HepG2 (cell line): ENCODE results near the gene SIGMAR1. TPM values are rescaled to one million over a fixed set of nuclear protein-coding genes. Genes with fewer than 3 reads are reported as not detected.
A peak's percentile ranks its signal among the peaks of the same experiment; 100 is the strongest.

Source experiments
- AGO1 ChIP-seq: fragments of 200-400 bp; formaldehyde crosslinking; IDR thresholded peaks from 2 replicates; pipeline ENCODE4 v1.6.1; 2017; ENCODE audit warnings: mild to moderate bottlenecking, low read depth, low read length, moderate library complexity; ENCODE audit not compliant: poor library complexity, severe bottlenecking
- ARNT2 ChIP-seq: sonication (generic); formaldehyde crosslinking; IDR thresholded peaks from 2 replicates; pipeline ENCODE4 v1.8.0; 2022; ENCODE audit warnings: mild to moderate bottlenecking, low read depth, missing genetic modification reagents, moderate library complexity
- ATRX ChIP-seq: sonication (generic); formaldehyde crosslinking; IDR thresholded peaks from 2 replicates; pipeline ENCODE4 v1.4.0; 2020; ENCODE audit warnings: missing genetic modification reagents, borderline replicate concordance
- DMAP1 ChIP-seq: IDR thresholded peaks from 2 replicates; pipeline ENCODE4 v1.6.1; 2016
- GATAD2A ChIP-seq: IDR thresholded peaks from 2 replicates; pipeline ENCODE4 v1.6.1; 2016
- HNRNPH1 ChIP-seq: fragments of 200-400 bp; formaldehyde crosslinking; optimal IDR thresholded peaks from 2 replicates; pipeline ENCODE3; 2017; ENCODE audit warnings: mild to moderate bottlenecking, low read depth, low read length
- JUN ChIP-seq: sonication (generic); formaldehyde crosslinking; IDR thresholded peaks from 2 replicates; pipeline ENCODE4 v1.4.0; 2020; ENCODE audit warnings: mild to moderate bottlenecking, missing genetic modification reagents
- MYC ChIP-seq: sonication (generic); formaldehyde crosslinking; IDR thresholded peaks from 2 replicates; pipeline ENCODE4 v1.9.0; 2021; ENCODE audit warnings: missing genetic modification reagents, borderline replicate concordance
- NPAS2 ChIP-seq: sonication (generic); formaldehyde crosslinking; IDR thresholded peaks from 2 replicates; pipeline ENCODE4 v1.8.0; 2022; ENCODE audit warnings: mild to moderate bottlenecking, missing genetic modification reagents, borderline replicate concordance
- PAF1 ChIP-seq: IDR thresholded peaks from 2 replicates; pipeline ENCODE4 v1.6.1; 2016; ENCODE audit warnings: missing genetic modification reagents, missing compliant biosample characterization
- POGZ ChIP-seq: sonication (generic); formaldehyde crosslinking; IDR thresholded peaks from 2 replicates; pipeline ENCODE4 v1.4.0; 2020; ENCODE audit warnings: mild to moderate bottlenecking, missing genetic modification reagents
- RFX3 ChIP-seq: IDR thresholded peaks from 2 replicates; pipeline ENCODE4 v1.6.1; 2016; ENCODE audit warnings: missing biosample characterization, missing genetic modification reagents
- SPEN ChIP-seq: sonication (generic); formaldehyde crosslinking; IDR thresholded peaks from 2 replicates; pipeline ENCODE4 v1.5.1; 2020; ENCODE audit warnings: low read depth, mild to moderate bottlenecking, missing genetic modification reagents
- TP53 ChIP-seq: sonication (generic); formaldehyde crosslinking; conservative IDR thresholded peaks from 2 replicates; pipeline ENCODE4 v1.4.0; 2020; ENCODE audit warnings: missing genetic modification reagents
- ZBTB1 ChIP-seq: sonication (generic); formaldehyde crosslinking; IDR thresholded peaks from 2 replicates; pipeline ENCODE4 v1.4.0; 2020; ENCODE audit warnings: missing genetic modification reagents, borderline replicate concordance
- ZNF333 ChIP-seq: sonication (generic); formaldehyde crosslinking; IDR thresholded peaks from 2 replicates; pipeline ENCODE4 v1.4.0; 2020; ENCODE audit warnings: mild to moderate bottlenecking, missing genetic modification reagents, borderline replicate concordance
- ZNF33A ChIP-seq: sonication (generic); formaldehyde crosslinking; IDR thresholded peaks from 2 replicates; pipeline ENCODE4 v1.5.1; 2020; ENCODE audit warnings: missing genetic modification reagents, mild to moderate bottlenecking, moderate library complexity, borderline replicate concordance
- ZNF7 ChIP-seq: IDR thresholded peaks from 2 replicates; pipeline ENCODE4 v1.6.1; 2016; ENCODE audit warnings: missing biosample characterization, missing genetic modification reagents
- ZSCAN20 ChIP-seq: sonication (generic); formaldehyde crosslinking; IDR thresholded peaks from 2 replicates; pipeline ENCODE4 v1.4.0; 2020; ENCODE audit warnings: missing genetic modification reagents, mild to moderate bottlenecking, borderline replicate concordance
- polyA plus RNA-seq, 8 experiments: library from polyadenylated mRNA; depleted of rRNA in 3 of 8; stranded (reverse) in 7 of 8; unstranded in 1 of 8; fragments of >200 nt; fragmentation: Illumina TruSeq in 4 of 8; extraction: Trizol in 4 of 8; gene quantifications; 2 replicates each; pipeline versions ENCODE4 v1.2.1 to v1.2.3, GENCODE V29; 2011 to 2016; ENCODE audit warnings: low read depth in 4 of 8, missing spikeins in 1 of 8, mixed read lengths in 1 of 8; ENCODE audit not compliant: insufficient read depth in 1 of 8
- total RNA-seq, 5 experiments: library from RNA; depleted of rRNA; stranded (reverse); fragments of >200 nt; fragmentation: Illumina TruSeq; extraction: Trizol; gene quantifications; 2 replicates each; pipeline ENCODE4 v1.2.3, GENCODE V29; 2016; ENCODE audit warnings: low read depth in 1 of 5
- TF ChIP-seq, protein P1 (sequence below): sonication (generic); formaldehyde crosslinking; IDR thresholded peaks from 2 replicates; pipeline ENCODE4 v1.5.0; 2020; ENCODE audit warnings: mild to moderate bottlenecking, missing genetic modification reagents
- TF ChIP-seq, protein P2 (sequence below): sonication (generic); formaldehyde crosslinking; IDR thresholded peaks from 2 replicates; pipeline ENCODE4 v1.4.0; 2020; ENCODE audit warnings: mild to moderate bottlenecking, missing genetic modification reagents
- TF ChIP-seq, protein P3 (sequence below): sonication (generic); formaldehyde crosslinking; IDR thresholded peaks from 2 replicates; pipeline ENCODE4 v1.8.0; 2022; ENCODE audit warnings: mild to moderate bottlenecking, missing genetic modification reagents
- TF ChIP-seq, protein P4 (sequence below): sonication (generic); formaldehyde crosslinking; IDR thresholded peaks from 2 replicates; pipeline ENCODE4 v1.4.0; 2020; ENCODE audit warnings: mild to moderate bottlenecking, missing genetic modification reagents

SIGMAR1 gene
- total and polyA plus RNA-seq, 2 of the 13 experiments (the other 11 are each of a cell fraction or from before 2014, with no cell fraction given): 38.9 to 60.8 TPM

DNA sequence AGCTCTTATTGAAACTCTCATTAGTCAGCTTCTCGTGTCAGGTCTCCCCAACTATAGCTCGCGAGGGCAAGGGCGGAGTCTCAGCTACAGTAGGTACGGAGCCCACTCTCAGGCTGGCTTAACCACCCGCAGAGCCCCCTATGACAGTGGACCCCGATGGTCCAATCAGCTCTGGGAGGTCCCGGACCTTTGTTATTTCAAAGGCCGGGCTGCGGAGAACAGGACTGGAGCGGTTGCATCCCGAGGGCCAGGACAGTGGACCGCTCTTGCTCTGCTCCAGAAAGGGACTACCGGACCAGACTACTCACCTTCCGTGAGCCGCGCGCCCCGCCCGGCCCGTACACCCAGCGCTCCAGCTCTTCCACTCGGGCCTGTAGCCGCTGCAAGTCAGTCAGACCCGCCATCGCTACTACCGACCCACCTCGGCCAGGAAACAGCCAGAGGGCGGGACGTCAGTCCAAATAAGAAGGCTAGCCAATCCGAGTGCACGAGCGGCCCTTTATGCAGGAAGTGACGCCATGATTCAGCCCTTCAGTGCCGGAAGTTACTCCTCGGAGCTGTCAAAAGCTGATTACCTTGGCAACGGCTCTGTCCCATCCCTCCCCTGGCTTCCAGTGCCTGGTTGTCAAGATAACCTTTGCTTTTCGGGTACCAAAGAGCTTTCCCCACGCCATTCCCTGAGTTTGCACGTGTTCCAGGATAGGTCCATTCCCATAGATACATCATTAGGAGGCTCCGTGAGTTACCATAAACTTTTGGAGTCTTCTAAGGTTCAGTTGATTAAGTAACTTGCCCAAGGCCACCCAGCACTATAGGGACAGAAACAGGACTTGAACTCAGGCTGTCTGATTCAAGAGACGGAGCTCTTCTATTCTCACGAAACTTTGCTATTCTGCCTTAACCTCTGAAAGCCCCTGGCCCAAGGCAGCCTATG, 17.3 kb downstream of the SIGMAR1 start, which contains the start of gene DCTN3 (continued):
- TF ChIP-seq, protein P1, sequence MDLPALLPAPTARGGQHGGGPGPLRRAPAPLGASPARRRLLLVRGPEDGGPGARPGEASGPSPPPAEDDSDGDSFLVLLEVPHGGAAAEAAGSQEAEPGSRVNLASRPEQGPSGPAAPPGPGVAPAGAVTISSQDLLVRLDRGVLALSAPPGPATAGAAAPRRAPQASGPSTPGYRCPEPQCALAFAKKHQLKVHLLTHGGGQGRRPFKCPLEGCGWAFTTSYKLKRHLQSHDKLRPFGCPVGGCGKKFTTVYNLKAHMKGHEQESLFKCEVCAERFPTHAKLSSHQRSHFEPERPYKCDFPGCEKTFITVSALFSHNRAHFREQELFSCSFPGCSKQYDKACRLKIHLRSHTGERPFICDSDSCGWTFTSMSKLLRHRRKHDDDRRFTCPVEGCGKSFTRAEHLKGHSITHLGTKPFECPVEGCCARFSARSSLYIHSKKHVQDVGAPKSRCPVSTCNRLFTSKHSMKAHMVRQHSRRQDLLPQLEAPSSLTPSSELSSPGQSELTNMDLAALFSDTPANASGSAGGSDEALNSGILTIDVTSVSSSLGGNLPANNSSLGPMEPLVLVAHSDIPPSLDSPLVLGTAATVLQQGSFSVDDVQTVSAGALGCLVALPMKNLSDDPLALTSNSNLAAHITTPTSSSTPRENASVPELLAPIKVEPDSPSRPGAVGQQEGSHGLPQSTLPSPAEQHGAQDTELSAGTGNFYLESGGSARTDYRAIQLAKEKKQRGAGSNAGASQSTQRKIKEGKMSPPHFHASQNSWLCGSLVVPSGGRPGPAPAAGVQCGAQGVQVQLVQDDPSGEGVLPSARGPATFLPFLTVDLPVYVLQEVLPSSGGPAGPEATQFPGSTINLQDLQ (CRISPR knock-in tag): no peak
- TF ChIP-seq GATAD2A (CRISPR knock-in tag) (0 out of 2 replicates have a peak, but pooled peaks have one; percentile 26), RFX3 (CRISPR knock-in tag) (peak; percentile 77), ARNT2 (no peak), ZBTB1 (no peak), POGZ (CRISPR knock-in tag) (peak; percentile 76), MYC (CRISPR knock-in tag) (no peak), SPEN (peak; percentile 80), DMAP1 (CRISPR knock-in tag) (peak; percentile 32; the same call in 1 of the 2 replicates), TP53 (CRISPR knock-in tag) (no peak), NPAS2 (CRISPR knock-in tag) (no peak), HNRNPH1 (no peak), JUN (CRISPR knock-in tag) (no peak), AGO1 (no peak), ZNF33A (CRISPR knock-in tag) (no peak), ZNF333 (CRISPR knock-in tag) (0 out of 2 replicates have a peak, but pooled peaks have one; percentile 14), PAF1 (CRISPR knock-in tag) (no peak), ATRX (CRISPR knock-in tag) (no peak), ZNF7 (CRISPR knock-in tag) (no peak), ZSCAN20 (CRISPR knock-in tag) (no peak)
- TF ChIP-seq, protein P2, sequence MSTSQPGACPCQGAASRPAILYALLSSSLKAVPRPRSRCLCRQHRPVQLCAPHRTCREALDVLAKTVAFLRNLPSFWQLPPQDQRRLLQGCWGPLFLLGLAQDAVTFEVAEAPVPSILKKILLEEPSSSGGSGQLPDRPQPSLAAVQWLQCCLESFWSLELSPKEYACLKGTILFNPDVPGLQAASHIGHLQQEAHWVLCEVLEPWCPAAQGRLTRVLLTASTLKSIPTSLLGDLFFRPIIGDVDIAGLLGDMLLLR: no peak
- TF ChIP-seq, protein P3, sequence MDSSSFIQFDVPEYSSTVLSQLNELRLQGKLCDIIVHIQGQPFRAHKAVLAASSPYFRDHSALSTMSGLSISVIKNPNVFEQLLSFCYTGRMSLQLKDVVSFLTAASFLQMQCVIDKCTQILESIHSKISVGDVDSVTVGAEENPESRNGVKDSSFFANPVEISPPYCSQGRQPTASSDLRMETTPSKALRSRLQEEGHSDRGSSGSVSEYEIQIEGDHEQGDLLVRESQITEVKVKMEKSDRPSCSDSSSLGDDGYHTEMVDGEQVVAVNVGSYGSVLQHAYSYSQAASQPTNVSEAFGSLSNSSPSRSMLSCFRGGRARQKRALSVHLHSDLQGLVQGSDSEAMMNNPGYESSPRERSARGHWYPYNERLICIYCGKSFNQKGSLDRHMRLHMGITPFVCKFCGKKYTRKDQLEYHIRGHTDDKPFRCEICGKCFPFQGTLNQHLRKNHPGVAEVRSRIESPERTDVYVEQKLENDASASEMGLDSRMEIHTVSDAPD: no peak
- TF ChIP-seq, protein P4, sequence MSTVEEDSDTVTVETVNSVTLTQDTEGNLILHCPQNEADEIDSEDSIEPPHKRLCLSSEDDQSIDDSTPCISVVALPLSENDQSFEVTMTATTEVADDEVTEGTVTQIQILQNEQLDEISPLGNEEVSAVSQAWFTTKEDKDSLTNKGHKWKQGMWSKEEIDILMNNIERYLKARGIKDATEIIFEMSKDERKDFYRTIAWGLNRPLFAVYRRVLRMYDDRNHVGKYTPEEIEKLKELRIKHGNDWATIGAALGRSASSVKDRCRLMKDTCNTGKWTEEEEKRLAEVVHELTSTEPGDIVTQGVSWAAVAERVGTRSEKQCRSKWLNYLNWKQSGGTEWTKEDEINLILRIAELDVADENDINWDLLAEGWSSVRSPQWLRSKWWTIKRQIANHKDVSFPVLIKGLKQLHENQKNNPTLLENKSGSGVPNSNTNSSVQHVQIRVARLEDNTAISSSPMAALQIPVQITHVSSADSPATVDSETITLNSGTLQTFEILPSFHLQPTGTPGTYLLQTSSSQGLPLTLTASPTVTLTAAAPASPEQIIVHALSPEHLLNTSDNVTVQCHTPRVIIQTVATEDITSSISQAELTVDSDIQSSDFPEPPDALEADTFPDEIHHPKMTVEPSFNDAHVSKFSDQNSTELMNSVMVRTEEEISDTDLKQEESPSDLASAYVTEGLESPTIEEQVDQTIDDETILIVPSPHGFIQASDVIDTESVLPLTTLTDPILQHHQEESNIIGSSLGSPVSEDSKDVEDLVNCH (CRISPR knock-in tag): no peak
